Stimulated activated CD4-positive, alpha-beta T cell treated with anti-CD3 and anti-CD28 coated beads, Interleukin-4, amount 100 ng/mL, for 24 hours (primary cell): Measurements from ENCODE around the gene BAZ2B.
"Not testable (repeated sequence)": the region's sequence is repeated elsewhere in the genome, so short reads cannot be mapped to it uniquely, and the experiment has no call there.

Source experiments
- DNase-seq: peaks from one replicate; pipeline ENCODE4 v3.0.0-alpha.2; 2020

BAZ2B gene

DNA sequence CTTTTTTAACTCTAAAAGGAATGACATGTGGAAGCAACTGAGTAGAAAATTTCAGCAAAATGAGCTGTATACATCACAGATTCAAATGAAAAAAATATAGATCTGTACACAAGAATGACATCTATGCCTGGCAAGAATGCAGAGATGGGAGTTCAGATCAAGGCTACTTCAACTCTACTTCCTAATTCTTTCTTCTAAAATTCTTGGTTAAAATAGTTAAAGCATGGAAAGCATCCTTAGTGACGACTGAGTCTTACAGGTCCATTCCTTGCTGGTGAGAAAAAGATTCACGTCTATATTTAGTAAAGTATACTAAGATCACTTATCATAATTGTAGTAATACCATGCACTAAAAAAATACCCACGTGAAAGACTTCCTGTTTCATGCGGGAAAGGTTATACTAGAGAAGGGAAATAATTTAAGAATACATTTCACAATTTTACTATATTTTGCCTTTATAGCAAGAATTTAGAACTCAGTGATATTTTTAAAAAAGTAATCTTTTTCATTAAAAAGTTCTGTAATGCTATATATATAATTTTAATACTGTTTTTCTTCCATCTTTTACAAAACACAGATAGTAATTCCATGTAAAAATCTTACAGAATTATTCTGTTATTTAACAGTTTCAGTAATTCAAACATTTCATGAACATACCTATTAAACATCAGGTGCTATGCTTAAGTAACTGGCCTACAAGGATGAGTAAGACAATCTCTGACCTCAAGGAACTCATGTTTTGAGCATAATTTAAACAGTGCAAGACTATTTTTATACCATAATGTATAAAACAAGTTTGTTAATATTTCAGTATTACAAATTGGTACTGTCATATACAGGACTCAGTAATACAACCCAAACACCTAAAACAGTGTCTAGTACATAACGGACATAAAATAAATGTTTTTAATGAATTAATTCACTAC lies 159.6 kb downstream of the BAZ2B start:
- no peak for DNase-seq

DNA sequence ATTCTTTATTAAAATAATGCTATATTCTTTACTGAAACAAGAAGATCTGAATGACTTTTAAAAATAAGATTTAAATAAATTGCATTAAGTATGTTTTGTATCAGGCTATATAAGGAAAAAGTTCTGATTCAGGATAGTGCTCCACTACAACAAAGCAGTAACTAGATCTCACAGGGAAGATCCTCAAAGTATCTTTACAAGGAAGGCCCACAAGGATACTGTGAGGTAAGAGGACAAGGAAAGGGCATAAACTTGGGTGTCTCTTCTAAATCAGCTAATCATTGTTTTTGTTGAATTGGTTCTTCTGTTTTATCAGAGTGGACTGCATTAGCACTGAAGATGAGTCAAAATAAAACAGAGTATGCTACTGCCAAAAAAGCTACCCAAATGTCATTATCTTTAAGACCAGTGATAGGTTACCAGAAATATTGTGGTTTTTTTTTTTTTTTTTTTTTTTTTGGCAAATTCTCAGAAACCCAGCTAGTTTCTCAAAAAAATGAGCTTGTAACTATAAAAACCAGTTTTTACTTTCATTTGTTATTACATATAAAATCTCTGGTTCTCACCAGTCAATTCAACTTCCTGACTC lies 160.9 kb downstream of the BAZ2B start:
- no peak for DNase-seq

DNA sequence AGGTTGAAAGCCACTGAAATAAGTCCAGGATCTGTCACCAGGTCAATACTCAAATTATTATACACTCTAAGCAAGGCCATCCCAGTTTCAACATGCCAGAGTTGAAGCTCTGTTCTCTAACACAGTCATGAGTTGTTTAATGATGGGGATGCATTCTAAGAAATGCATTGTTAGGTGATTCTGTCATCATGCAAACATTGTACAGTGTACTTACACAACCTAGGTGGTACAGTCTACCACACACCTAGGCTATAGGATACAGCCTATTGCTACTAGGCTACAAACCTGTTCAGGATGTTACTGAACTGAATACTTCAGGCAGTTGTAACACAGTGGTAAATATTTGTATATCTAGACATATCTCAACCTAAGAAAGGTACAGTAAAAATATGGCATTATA lies 162.2 kb downstream of the BAZ2B start:
- DNase-seq, result no peak

DNA sequence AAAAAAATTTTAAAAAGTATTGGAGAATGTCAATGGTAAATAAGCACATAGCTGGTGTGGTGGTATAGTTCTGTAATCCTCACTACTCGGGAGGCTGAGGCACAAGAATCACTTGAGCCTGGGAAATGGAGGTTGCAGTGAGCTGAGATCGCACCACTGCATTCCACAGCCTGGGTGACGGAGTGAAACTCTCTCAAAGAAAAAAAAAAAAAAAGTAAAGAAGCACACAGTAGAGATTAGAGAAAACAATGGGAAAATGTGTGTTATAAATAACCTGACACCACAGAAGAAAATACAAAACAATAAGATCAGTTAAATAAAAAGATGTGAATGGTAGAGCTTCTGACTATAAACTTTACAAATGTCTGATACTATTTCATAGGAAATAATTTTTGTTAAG lies 166.2 kb downstream of the BAZ2B start:
- DNase-seq, result no peak

DNA sequence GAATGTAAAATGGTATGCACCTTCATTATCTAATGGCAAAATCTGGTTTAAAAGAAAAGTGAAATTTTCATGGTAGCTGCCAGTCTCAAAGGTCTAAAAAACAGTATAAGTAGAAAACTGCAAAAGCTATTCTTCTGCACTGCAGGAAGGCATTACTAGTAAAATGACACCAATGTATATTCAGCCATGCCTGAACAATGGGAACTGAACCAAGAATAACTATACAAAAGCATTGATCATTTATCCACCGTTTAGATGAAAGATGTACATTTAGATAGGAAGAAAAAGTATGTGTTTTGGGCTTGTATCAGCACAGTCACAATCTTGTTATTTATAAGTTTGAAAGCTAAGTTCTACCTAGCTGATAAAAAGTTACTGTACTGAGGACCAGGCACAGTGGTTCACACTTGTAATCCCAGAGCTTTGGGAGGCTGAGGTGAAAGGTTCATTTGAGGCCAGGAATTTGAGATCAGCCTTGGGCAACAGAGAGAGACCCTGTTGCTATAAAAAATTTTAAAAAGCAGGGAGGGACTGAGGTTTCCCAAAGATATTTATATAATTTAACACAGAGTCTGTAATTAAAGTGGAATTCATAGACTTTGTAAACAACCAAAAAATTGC lies 166.7 kb downstream of the BAZ2B start:
- DNase-seq, result no peak

DNA sequence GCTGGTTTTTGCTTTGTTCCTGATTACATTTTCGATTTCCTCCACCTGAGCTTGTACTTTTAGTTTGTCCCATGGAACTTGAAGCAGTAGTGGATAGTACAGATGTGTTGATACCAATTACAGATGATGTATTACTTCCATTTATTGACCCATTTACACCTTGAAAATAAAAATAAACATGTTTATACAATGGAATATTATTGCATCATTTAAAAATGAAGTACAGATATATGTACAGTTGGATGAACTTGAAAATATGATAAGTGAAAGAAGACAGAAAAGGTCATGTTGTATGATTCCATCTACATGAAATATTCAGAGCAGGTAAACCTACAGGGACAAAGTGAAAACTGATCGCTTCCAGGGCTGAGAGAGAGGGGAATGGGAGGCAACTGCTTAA lies 169.5 kb downstream of the BAZ2B start:
- DNase-seq, result no peak

DNA sequence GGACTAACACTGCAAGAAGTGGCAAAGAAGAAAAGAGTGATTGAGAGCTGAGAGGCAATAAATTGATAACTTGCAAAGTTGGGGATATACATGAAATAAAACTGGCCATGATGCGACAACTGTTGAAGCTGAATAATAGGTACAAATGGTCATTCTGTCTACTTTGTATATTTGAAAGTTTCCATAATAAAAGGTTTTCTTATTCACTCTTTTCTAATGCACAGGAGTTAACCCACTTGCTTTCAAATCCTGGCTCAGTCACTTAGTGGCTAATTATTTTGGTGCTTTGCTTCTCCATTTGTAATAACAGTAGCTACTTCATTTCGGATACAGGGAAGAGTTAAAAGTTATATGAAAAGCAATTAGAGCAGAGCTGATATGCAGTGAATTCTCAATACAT lies 170.1 kb downstream of the BAZ2B start:
- DNase-seq, result no peak

DNA sequence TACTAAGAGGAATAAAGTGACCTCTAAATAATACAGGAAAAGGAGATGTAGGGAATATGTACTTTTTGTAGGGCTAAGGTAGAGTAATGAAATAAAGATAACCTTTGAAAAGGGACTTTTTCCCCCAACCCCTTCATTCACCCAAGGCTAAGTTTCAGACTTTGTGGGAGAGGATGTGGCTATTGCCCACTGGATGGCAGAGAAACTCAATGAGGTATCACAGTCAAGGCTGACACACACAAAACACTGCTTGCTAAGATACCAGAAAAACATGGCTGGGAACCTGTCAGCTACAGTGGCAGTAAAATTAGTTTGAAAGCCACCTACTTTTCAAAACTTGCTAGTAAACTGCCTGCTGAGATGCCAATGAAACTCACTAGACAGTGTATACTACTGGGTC lies 171.0 kb downstream of the BAZ2B start:
- DNase-seq, result no peak

DNA sequence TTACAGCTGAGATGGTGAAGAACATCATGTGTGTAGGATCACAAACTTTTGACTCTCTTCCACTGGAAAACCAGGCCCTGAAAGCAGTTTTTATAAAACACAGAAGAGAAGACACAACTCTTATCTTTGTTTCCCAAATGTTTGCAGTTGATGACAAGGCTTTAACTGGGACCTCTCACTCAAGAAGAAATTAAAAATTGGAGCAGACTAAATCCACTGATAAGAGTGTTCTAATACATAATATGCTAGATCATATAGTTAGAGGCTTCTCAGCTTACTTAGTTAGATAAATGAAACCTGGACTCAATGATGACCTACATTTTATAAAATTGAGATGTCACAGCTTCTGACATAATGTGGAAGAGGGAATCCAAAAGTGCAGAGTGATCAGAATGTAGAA lies 171.6 kb downstream of the BAZ2B start:
- DNase-seq, result no peak

DNA sequence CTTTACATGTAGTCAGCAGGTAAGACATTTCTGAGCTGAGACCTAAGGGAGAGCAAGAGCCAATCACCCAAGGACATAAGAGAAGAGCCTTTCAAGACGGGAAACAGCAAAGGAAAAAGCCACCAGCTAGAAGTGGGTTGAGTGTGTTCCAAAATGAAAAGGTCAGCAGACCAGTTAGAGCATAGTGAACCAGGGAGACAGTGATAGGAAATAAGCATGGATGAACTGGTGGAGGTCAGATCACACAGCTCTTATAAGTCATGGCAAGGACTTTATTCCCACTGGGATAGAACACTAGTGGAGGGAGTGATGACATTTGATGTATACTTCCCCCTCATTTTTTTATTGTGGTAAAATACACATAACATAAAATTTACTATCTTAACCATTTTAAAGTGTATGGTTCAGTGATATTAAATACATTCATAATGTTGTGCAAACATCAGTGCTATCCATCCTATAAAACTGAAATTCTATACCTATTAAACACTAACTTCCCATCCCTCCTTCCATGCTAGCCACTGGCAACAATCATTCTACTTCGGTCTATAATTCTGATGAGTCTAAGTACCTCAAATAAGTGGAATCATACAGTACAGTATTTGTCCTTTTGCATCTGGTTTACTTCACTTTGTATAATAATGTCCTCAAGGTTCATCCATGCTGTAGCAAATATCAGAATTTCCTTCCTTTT lies 174.0 kb downstream of the BAZ2B start:
- no peak for DNase-seq

DNA sequence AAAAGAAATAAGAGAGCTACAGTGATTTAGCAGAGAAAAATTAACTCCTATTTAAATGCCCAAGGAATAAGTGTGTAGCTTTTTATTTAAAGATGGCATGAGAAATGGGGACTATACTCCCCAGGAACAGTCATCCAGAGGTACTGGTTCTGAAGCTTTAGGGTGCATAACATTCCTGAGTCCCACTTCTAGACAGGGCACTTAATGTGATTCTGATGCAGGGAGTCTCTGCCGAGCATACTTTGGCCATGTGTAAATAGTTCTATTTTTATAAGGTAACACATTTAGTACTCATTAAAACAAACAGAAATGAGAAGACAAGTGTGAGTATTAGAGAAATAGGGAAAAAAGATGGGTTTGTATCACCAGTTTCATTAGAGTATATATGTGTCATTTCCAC lies 175.2 kb downstream of the BAZ2B start:
- DNase-seq, result no peak

DNA sequence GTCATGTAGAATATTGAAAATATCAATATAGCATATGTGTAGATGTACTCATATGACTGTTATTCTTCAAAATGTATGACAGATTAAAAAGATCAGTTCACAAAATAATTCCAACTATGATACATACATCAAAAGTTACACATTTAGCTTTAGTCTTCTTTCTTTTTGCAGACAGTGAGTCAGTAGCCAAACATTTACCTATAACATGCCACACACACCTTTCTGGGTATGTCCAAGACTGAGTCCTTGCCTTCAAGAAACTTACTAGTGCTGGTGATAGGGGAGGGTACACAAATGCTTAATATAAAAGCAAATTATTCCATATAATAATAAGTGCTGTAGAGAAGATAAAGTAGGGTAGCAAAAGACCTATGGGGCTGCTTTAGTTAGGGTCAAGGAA lies 176.9 kb downstream of the BAZ2B start:
- no peak for DNase-seq

DNA sequence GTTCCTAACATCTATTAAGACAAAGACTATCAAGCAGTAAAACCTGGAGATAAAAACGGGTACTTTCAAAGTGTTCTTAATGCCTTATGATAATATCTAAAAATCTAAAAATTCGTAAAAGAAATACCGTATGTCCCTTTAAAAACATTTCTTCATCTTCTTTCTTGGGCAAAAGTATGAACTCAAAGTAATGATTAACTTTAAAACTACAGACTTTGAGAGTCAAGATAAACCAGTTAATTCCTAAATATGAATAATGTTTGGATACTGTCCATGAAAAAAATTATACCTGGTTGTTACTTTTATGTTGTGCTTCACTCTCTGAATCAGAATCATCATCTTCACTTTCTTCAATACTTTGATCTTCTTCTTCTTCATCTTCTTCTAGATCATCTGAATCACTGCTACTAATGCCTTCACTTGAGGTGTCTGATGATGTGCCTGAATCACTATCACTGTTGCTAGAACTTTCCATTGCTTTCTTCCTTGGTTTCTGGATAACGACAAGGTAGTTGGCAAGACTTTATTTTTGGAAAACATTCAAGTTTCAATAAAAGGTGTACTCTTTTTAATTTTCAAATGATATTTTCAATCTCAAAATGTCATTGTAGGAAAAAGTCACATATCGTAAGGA lies 177.5 kb downstream of the BAZ2B start:
- no peak for DNase-seq

DNA sequence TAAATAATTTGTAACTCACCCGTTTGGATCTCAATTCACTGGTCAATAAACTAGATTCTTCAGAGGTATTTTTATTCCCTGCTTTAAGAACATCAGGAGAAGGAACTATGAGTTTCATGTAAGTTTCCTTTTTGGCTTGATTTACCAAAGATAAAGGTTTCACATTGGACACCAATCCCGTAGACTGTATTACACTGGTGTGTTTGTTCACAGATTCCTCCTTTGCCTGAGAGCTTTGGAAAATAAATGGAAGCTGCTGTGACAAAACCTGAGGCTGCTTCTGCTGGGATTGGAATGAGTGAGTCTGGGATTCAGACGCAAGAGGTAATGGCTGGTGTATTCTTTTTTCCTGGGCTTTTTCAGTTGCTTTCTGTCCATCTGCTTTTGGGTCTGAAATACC lies 178.1 kb downstream of the BAZ2B start:
- no peak for DNase-seq

DNA sequence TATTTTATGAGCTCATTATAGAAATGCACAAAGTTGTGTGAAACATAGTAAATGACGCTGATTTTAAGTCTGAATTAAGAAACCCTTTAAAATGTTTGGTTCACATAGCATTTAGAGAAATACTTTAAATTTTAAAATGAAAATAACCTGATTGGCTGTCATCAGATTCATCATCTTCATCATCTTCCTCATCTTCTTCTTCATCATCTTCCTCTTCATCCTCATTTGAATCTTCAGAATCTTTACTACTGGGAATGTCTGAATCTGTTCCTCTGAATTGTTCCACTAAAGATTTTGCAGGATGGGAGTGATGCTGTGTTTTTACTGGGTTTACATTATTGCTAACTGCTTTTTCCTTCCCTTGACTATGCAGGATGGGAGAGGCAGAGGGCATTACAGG lies 183.7 kb downstream of the BAZ2B start:
- no peak for DNase-seq

DNA sequence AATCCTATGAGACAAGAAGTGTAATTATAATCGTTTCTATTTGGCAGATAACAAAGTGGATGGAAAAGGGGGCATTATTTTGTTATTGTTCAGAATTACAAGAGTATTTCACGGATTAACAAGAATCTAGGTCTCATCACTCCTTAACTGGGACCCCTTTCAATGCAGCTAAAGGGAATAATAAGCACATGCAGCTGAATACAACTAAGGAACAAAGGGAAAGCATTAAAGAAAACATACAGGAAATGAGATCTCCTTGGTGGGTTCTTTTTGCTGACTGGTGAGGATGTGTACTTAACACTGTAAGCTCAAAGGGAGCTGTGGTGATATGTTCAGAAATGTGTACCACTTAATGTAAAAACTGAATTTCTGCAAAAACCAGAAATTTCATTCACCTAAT lies 189.3 kb downstream of the BAZ2B start:
- no peak for DNase-seq

DNA sequence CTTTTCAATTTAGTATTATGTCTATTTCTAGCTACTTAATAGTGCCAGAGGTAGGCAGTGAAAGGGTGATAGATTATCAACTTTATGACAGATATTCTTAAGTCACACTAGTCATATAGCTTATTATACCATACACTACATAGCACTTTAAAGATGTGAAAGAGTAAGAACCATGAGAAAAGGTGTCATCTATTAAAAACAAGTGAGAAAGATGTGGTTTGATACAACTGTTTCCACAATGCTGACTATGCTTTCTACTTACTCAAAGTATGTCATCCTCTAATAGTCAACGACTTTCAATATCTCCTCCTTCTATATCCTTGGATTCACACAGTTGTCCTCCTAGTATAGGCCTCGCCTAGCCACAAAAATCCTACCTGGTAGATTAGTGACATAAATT lies 196.9 kb downstream of the BAZ2B start:
- no peak for DNase-seq

DNA sequence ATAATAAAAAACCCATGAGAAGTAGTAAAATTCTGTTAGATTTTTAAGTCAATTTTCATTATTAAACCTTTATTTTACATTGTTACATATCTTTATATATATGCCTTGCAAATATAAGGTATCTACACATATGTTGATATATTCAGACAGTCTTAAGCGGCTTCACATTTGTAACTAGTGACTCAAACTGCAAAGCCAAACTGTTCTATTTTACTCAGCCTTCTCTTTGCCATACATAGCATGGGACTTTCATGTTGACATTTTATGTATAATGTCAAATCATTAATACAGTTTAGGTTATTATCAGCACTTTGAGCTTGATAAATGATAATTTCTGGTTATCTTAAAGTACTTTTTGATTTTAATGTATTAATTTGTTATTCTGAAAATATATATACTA lies 204.9 kb downstream of the BAZ2B start:
- DNase-seq, result no peak

DNA sequence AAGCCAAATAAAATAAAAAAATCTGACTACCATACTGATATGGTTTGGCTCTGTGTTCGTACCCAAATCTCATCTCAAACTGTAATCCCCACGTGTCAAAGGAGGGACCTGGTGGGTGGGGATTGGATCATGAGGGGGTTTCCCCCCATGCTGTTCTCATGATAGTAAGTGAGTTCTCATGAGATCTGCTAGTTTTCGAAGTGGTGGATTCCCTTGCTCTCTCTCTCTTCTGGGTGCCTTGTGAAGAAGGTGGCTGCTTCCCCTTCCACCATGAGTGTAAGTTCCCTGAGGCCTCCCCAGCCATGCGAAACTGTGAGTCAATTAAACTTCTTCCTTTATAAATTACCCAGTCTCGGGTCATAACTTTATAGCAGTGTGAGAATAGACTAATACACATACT lies 206.1 kb downstream of the BAZ2B start:
- DNase-seq, result no peak

DNA sequence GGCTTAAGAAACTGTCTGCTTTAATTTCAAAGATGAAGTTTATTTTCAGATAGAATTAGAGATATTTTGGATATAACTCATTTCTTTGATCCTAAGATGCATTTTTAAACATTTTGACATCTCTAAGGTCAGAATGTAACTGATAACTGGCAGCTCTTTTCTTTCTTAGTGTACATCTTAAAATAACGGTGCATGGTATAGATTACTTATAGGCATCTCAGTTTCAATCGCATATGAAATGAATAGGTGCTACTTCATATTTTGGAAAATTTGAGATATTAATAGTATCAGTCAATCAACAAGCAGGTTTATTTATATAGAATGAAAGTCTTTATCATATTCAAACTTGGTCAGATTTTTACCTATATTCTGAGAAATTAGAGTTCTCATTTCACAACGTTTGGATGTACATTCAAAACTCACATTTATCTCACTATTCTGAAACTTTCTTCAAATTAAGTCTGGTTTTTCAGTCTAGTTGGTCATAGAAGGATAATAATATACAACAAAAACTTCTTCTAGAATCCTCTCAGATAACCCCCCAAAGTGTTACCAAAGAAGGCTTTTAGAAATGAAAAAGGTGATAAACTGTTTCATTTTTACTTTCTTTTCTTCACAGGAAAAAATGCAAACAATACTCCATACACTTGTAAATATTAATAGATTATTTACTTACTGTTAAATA lies 207.1 kb downstream of the BAZ2B start:
- no peak for DNase-seq

DNA sequence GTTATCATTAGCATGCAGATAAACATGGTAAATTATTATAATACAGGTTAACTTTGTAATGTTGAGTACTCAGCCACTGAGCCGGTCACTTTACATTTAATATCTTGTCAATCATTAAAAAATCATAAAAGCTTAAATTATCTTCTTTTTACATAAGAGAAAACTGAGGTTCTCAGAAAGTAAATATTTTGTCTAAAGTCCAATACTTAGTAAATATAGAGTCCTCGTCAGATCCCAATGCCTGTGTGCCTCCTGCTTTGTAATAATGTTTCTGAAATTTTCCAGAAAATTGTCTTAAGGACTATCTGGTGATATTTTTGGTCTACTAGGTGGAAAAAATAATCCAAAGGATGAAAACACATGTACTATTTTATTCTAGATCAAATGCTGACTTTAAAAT lies 213.6 kb downstream of the BAZ2B start:
- no peak for DNase-seq

DNA sequence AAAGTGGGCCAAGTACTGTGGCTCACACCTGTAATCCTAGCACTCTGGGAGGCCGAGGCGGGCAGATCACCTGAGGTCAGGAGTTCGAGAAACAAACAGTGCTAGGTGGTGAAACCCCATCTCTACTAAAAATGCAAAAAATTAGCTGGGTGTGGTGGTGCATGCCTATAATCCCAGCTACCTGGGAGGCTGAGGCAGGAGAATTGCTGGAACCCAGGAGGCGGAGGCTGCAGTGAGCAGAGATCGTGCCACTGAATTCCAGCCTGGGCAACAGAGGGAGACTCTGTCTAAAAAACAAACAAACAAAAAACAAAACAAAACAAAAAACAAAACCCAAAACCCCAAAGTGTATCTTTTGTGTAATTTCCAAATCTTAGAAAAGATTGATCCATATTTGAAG lies 214.2 kb downstream of the BAZ2B start:
- DNase-seq, result not testable (repeated sequence)
